Measurements from ENCODE around the gene FNIP2.
"Not testable (repeated sequence)": the region's sequence is repeated elsewhere in the genome, so short reads cannot be mapped to it uniquely, and the experiment has no call there.

The FNIP2 gene

DNA sequence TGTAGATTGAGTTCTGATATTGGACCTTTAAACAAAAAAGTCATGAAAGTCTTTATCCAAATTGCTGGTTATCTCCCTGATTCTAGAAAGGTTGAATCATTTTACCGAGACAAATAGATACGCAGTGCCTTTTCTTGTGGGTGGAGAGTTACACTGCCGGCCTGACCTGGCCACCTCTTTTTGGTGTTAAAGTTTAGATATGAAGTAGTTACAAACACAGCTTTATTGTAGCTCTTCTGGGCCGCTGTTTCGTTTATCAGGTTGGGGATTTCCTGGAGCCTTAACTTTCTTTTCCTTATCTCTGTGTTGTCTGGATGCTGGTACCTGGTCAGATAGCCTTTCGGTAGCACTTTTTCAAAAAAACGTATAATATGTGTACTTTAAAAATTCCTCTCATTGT, 31.0 kb downstream of the FNIP2 start:
- no peak for TF ChIP-seq CTCF (IDR thresholded peaks at IDR 0.05; ENCODE audit: control insufficient read depth, extremely low read depth, insufficient read depth)
- no peak for DNase-seq (ENCODE audit: low read depth)
- no peak overlapping the region for H3K4me3 ChIP-seq (ENCODE audit: low read depth, low read length)

DNA sequence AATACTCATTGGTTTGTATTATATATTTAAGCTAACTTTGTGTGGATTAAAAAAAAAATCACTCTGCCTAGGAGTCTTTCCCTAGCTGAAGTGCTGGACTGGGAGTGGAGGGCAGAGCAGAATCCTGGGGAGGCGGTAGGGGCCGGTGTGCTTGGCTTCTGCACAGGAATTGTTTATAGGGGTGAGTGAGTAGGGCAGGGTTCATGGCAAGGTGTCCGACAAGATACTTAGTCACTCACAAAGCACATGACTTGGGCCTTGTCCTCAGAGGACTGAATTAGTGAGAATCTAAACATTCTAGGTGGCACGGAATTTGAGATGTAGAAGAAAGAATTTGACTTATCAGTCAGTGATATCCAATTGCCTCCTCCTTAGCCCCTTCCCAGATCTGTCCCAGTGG, 32.2 kb downstream of the FNIP2 start:
- no peak overlapping the region for H3K4me3 ChIP-seq (ENCODE audit: low read depth, low read length)
- no peak for TF ChIP-seq CTCF (IDR thresholded peaks at IDR 0.05; ENCODE audit: control insufficient read depth, extremely low read depth, insufficient read depth)
- no peak for DNase-seq (ENCODE audit: low read depth)

- no peak overlapping the region for H3K4me3 ChIP-seq (ENCODE audit: low read depth, low read length)
- no peak for DNase-seq (ENCODE audit: low read depth)
- TF ChIP-seq CTCF (IDR thresholded peaks at IDR 0.05; ENCODE audit: control insufficient read depth, extremely low read depth, insufficient read depth), result no peak
These were observed 32.9 kb downstream of the FNIP2 start for GRCh38 chr4:158801677-158802076.

- H3K4me3 ChIP-seq (ENCODE audit: low read depth, low read length), result no peak overlapping the region
- no peak for TF ChIP-seq CTCF (IDR thresholded peaks at IDR 0.05; ENCODE audit: control insufficient read depth, extremely low read depth, insufficient read depth)
- DNase-seq (ENCODE audit: low read depth), result no peak
These were observed 34.1 kb downstream of the FNIP2 start for GRCh38 chr4:158802914-158803313.

- no peak overlapping the region for H3K4me3 ChIP-seq (ENCODE audit: low read depth, low read length)
- TF ChIP-seq CTCF (IDR thresholded peaks at IDR 0.05; ENCODE audit: control insufficient read depth, extremely low read depth, insufficient read depth), result no peak
- DNase-seq (ENCODE audit: low read depth), result no peak
These were observed 37.0 kb downstream of the FNIP2 start for GRCh38 chr4:158805635-158806471.

DNA sequence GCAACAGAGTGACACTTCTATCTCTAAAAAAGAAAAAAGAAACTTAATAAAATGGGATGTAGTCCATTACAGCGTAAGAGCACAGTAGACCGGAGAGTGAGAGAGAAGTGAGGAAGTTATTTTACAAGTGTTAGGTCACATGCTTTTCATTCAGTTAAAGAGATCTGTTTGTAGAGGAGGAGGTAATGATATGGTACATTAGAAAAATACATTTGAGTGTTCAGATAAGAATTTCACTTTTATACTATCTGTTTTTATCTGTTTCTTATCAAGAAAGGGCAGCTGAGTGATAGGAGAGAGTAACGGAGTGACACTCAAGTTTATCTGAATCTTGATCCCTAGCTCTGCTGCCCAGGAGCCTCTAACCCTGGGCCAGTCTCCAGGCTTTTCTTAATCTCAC, 38.9 kb downstream of the FNIP2 start:
- no peak for TF ChIP-seq CTCF (IDR thresholded peaks at IDR 0.05; ENCODE audit: control insufficient read depth, extremely low read depth, insufficient read depth)
- no peak overlapping the region for H3K4me3 ChIP-seq (ENCODE audit: low read depth, low read length)
- DNase-seq (ENCODE audit: low read depth), result no peak

DNA sequence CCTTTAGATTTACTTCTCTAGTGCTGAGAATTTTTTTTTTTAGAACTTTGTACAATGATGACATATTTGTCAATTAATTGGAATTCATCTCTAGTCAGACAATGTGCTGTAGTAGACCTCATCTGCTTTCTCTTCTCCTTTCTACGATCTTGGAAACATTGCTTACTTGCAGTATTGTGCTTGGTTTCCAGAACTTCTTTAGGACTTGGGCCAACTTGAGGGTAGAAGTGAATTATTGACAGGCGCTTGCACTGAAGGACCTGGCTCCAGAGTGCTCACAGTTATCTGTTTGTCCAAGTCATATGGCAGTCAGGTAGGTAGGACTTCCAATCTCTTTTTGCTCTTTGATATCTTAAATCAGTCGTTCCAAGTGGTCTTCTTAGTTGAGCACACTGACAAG, 39.6 kb downstream of the FNIP2 start:
- TF ChIP-seq CTCF (IDR thresholded peaks at IDR 0.05; ENCODE audit: control insufficient read depth, extremely low read depth, insufficient read depth), result no peak
- no peak overlapping the region for H3K4me3 ChIP-seq (ENCODE audit: low read depth, low read length)
- no peak for DNase-seq (ENCODE audit: low read depth)

- not testable (repeated sequence) for H3K4me3 ChIP-seq (ENCODE audit: low read depth, low read length); DNase-seq (ENCODE audit: low read depth)
These were observed 40.4 kb downstream of the FNIP2 start for GRCh38 chr4:158809208-158809607.

All from LNCaP clone FGC (cell line).